Mononuclear cell (primary cell): Measurements from ENCODE around the gene PTPRG. TPM values are rescaled to one million over a fixed set of nuclear protein-coding genes. Genes with fewer than 3 reads are reported as not detected.

Experiments
- H3K27me3 ChIP-seq: 2 replicates; pipeline ENCODE4 v1.6.0; 2011; ENCODE audit warnings: low read length, control low read depth; ENCODE audit not compliant: insufficient read depth
- H3K4me1 ChIP-seq: 2 replicates; pipeline ENCODE4 v1.5.1; 2011; ENCODE audit warnings: mild to moderate bottlenecking, low read length, control low read depth; ENCODE audit not compliant: insufficient read depth
- H3K4me3 ChIP-seq: 2 replicates; pipeline ENCODE4 v1.5.1; 2011; ENCODE audit warnings: mild to moderate bottlenecking, low read length, moderate library complexity
- H3K9me3 ChIP-seq: 2 replicates; pipeline ENCODE4 v1.5.1; 2011; ENCODE audit warnings: low read depth, mild to moderate bottlenecking, control low read depth, low read length
- total RNA-seq: library from RNA; depleted of rRNA; stranded (reverse); fragments of >200 nt; gene quantifications from one replicate; pipeline ENCODE4 v1.2.3, GENCODE V29; 2012

The PTPRG gene
- total RNA-seq, 1 donor: 0.42 TPM

GRCh38 chr3:62133015-62133414 is 571.6 kb downstream of the PTPRG start:
- Histone ChIP-seq H3K4me3 (no peak overlapping the region), H3K9me3 (no peaks in the 10 kb centered on the region), H3K27me3 (no peaks in the 10 kb centered on the region), H3K4me1 (no peaks in the 10 kb centered on the region)

DNA sequence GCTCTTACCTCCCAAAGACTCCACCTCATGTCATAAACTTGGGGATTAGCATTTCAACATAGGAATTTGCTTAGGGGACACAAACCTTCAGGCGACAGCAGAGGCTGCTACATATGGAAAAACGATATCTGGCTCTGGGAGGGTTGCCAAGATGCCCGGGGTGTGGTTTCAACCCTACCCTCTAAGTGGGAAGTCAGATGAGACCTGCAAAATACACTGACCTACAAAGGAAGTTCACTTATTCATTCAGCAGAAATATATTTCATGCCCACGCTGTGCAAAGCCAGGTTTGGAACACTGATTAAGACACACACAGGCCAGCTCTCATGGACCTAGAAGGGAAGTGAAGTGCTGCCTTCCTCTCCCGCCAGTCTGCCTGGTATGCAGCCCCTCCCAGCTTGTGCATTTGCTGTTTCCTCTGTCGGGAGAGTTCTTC is 572.7 kb downstream of the PTPRG start:
- Histone ChIP-seq H3K9me3 (no peaks in the 10 kb centered on the region), H3K4me1 (no peaks in the 10 kb centered on the region), H3K27me3 (no peaks in the 10 kb centered on the region), H3K4me3 (no peak overlapping the region)

- H3K4me3 ChIP-seq: no peak overlapping the region
Observed at GRCh38 chr3:62135741-62136140, 574.4 kb downstream of the PTPRG start.

DNA sequence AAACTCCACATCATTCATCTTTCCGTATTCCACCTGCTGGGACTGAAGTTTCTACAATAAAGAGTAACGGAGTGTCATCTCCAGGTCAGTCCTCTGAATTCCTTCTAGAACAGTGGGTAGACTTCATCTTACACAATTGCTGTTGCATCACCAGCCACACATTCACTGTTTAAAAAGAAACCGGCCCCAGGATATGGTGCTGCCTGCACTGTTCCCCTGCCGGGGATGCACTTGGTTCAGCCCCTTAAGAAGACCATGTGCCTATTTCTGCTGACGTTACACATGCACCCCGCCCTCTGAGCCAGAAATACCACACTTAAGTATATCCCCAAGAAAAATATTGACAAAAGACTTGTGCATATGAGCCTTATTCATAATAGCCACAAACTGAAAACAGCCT is 578.6 kb downstream of the PTPRG start:
- Histone ChIP-seq H3K27me3 (no peaks in the 10 kb centered on the region), H3K4me1 (no peaks in the 10 kb centered on the region), H3K4me3 (no peak overlapping the region), H3K9me3 (no peaks in the 10 kb centered on the region)

More at GRCh38 chr3:62135741-62136140, 574.4 kb downstream of the PTPRG start:
- Histone ChIP-seq H3K9me3 (no peaks in the 10 kb centered on the region), H3K4me1 (no peaks in the 10 kb centered on the region), H3K27me3 (no peaks in the 10 kb centered on the region)

GRCh38 chr3:62142331-62143085 is 581.1 kb downstream of the PTPRG start:
- no peaks in the 10 kb centered on the region for H3K27me3 ChIP-seq
- no peaks in the 10 kb centered on the region for H3K4me1 ChIP-seq
- no peaks in the 10 kb centered on the region for H3K9me3 ChIP-seq
- H3K4me3 ChIP-seq: no peak overlapping the region

DNA sequence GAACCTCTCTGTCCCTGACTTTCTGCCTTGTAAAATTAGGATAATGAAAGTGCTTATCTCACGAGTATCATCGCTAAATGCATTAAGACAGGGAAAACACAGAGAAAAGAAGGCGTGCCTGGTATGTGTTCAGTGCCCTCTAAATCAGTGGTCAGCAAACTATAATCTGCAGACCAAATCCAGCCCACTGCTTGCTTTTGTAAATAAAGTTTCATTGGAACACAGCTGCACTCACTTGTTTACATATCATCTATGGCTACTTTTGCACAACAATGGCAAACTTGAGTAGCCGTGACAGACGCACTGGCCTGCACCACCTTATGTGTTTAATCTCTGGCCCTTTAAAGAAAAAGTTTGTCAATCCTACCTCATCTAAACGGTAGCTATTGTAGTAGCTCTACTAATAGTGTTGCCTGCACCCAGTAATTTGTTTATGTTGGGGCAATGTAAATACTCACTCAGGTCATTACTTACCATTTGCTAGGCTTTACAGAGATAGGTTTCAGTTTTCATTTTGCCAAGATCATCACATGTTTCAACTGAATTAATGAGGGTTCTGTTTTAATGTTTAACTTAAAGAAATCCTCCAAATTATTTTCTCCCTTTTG is 582.6 kb downstream of the PTPRG start:
- Histone ChIP-seq H3K4me3 (no peak overlapping the region), H3K27me3 (no peaks in the 10 kb centered on the region), H3K9me3 (no peaks in the 10 kb centered on the region), H3K4me1 (no peaks in the 10 kb centered on the region)

DNA sequence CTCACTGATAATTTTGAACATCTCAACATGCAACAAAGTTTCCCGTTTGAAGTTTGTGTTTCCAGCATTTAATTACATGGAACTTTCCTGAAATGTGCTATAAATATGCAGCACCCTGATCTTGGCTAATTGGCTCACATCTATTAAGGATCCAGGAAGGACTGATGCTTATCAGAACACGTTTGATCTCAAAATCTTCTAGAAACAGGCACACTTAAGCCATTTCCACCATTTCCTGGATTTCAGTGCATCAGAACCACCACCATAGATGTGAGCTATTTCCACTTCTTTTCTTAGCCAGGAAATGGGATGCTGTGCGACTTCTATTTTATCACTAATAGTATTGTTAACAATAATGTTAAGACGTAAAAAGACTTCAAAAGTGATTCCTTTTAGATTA is 583.1 kb downstream of the PTPRG start:
- Histone ChIP-seq H3K27me3 (no peaks in the 10 kb centered on the region), H3K9me3 (no peaks in the 10 kb centered on the region), H3K4me1 (no peaks in the 10 kb centered on the region), H3K4me3 (no peak overlapping the region)

- no peak overlapping the region for H3K4me3 ChIP-seq
- no peaks in the 10 kb centered on the region for H3K27me3 ChIP-seq
- no peaks in the 10 kb centered on the region for H3K9me3 ChIP-seq
Observed at GRCh38 chr3:62145086-62145757, 583.9 kb downstream of the PTPRG start.

GRCh38 chr3:62149539-62149938 is 588.2 kb downstream of the PTPRG start:
- H3K9me3 ChIP-seq: no peaks in the 10 kb centered on the region
- no peaks in the 10 kb centered on the region for H3K27me3 ChIP-seq
- no peaks in the 10 kb centered on the region for H3K4me1 ChIP-seq
- H3K4me3 ChIP-seq: no peak overlapping the region

More at GRCh38 chr3:62145086-62145757, 583.9 kb downstream of the PTPRG start:
- H3K4me1 ChIP-seq: no peaks in the 10 kb centered on the region

GRCh38 chr3:62149962-62150361 is 588.6 kb downstream of the PTPRG start:
- no peaks in the 10 kb centered on the region for H3K4me1 ChIP-seq
- H3K9me3 ChIP-seq: no peaks in the 10 kb centered on the region
- H3K4me3 ChIP-seq: no peak overlapping the region
- H3K27me3 ChIP-seq: no peaks in the 10 kb centered on the region

DNA sequence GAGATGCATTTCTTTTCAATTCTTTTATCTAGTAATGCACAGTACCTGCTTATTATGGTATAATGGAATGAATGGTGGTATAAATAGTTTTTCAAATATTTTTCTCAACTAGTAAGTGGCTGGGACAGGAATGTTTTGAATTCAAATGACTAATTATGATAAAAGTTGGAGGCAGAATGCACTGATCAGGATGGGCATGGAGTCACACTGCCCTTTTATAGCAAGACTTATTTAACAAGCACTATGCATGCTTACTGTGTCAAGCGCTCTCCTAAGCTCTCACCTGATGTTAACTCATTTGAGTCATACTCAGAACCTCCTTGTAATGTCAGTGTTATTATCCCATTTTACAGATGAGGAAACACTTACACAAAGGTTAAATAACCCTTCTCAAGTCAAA is 590.2 kb downstream of the PTPRG start:
- Histone ChIP-seq H3K27me3 (no peaks in the 10 kb centered on the region), H3K9me3 (no peaks in the 10 kb centered on the region), H3K4me3 (no peak overlapping the region), H3K4me1 (no peaks in the 10 kb centered on the region)

- H3K4me3 ChIP-seq: no peak overlapping the region
- H3K9me3 ChIP-seq: no peaks in the 10 kb centered on the region
- H3K27me3 ChIP-seq: no peaks in the 10 kb centered on the region
- H3K4me1 ChIP-seq: no peaks in the 10 kb centered on the region
Observed at GRCh38 chr3:62153231-62153630, 591.9 kb downstream of the PTPRG start.

DNA sequence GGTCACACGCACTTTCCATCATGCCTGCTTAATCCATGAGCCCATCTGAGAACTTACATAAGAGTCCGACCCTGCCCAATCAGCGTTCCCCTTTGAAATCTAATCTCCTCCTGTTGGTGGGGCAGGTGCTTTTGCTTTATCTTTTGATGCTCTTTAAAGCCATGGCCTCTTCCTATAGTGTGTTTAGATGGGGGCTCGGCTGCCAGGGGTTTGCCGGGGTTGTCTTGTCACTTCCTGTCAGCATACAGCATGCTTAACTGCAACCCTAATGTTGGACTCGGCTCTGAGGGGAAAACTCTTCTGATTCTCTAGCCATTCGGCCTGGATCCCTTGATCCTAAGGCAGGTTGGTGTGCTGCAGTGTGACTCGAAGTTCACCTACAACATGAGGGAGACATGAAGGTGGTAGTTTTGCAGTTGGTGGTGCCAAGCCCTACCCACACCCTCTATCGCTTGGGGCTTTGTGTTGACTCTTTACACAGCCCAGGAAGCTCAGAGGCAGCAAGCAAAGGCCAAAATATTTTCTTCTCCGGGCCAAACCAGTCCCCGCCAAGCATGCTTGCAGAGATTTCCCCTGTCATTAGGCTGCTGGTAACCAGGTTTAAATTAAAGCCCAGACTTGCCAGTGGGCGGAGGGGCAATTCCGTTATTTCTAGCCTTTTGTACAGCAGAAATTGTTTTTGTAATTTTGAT is 593.2 kb downstream of the PTPRG start:
- Histone ChIP-seq H3K27me3 (no peaks in the 10 kb centered on the region), H3K4me1 (no peaks in the 10 kb centered on the region), H3K9me3 (no peaks in the 10 kb centered on the region), H3K4me3 (no peak overlapping the region)

DNA sequence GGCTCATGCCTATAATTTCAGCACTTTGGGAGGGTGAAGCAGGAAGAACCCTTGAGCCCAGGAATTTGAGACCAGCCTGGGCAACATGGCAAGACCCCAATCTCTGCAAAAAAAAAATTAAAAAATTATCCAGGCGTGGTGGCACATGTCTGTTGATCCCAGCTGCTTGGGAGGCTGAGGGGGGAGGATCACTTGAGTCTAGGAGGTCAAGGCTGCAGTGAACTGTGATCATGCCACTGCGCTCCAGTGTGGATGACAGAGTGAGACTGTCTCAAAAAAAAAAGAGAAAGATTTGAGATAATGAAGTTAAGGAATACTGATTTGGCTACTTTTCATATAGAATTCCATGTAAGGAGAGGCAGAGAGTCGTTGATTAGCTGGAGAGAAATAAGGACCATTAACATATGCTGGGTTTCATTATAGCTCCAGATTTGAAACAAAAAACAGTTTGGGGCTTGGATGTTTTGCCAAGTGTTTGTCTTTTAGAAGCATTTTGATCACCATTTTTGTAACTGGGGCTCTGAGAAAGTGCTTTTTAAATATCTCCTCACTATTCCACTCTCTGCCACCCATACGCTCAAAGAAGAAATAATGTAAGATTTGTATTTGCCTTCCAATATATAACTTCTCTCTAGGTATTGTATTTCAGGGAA is 597.8 kb downstream of the PTPRG start:
- H3K4me1 ChIP-seq: no peaks in the 10 kb centered on the region
- no peak overlapping the region for H3K4me3 ChIP-seq
- H3K27me3 ChIP-seq: no peaks in the 10 kb centered on the region
- H3K9me3 ChIP-seq: no peaks in the 10 kb centered on the region

- Histone ChIP-seq H3K27me3 (no peaks in the 10 kb centered on the region), H3K4me3 (no peak overlapping the region), H3K4me1 (no peaks in the 10 kb centered on the region), H3K9me3 (no peaks in the 10 kb centered on the region)
Observed at GRCh38 chr3:62159709-62160092, 598.3 kb downstream of the PTPRG start.
